Measurements from ENCODE around the gene KDELR1. TPM values are rescaled to one million over a fixed set of nuclear protein-coding genes. Genes with fewer than 3 reads are reported as not detected.

KDELR1 gene
- total RNA-seq, 1 donor from 2014 or later = 183 TPM

DNA sequence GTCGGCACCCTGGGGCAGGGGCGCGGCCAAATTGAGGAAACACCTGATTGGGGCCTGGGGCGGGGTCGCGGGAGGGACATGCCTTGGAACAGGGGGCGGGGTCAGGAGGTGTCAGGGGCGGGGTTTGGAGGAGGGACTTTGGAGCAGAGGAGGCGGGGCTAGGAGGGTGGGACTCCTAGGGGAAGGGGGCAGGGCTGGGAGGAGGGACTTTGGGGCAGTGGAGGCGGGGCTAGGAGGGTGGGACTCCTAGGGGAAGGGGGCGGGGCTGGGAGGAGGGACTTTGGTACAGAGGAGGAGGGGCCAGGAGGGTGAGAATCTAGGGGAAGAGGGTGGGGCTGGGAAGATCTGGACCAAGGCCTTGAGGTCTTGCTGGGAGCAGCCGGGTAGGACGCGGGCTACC is 24.0 kb upstream of the KDELR1 start:
- no peaks in the 10 kb centered on the region for H3K27me3 ChIP-seq

GRCh38 chr19:48413879-48414587 is 22.7 kb upstream of the KDELR1 start:
- TF ChIP-seq, protein P1, sequence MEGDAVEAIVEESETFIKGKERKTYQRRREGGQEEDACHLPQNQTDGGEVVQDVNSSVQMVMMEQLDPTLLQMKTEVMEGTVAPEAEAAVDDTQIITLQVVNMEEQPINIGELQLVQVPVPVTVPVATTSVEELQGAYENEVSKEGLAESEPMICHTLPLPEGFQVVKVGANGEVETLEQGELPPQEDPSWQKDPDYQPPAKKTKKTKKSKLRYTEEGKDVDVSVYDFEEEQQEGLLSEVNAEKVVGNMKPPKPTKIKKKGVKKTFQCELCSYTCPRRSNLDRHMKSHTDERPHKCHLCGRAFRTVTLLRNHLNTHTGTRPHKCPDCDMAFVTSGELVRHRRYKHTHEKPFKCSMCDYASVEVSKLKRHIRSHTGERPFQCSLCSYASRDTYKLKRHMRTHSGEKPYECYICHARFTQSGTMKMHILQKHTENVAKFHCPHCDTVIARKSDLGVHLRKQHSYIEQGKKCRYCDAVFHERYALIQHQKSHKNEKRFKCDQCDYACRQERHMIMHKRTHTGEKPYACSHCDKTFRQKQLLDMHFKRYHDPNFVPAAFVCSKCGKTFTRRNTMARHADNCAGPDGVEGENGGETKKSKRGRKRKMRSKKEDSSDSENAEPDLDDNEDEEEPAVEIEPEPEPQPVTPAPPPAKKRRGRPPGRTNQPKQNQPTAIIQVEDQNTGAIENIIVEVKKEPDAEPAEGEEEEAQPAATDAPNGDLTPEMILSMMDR (IDR thresholded peaks at IDR 0.05) = no peak
- no peaks in the 10 kb centered on the region for H3K4me1 ChIP-seq
- no peak overlapping the region for H3K27ac ChIP-seq
- intact Hi-C loops (cut with DNase I) = no loop called here
- H3K4me3 ChIP-seq = no peak overlapping the region
- H3K9me3 ChIP-seq = no peaks in the 10 kb centered on the region
- no peak for DNase-seq (ENCODE audit: low spot score in 2 of 2)
- H3K27me3 ChIP-seq = no peaks in the 10 kb centered on the region
- H3K36me3 ChIP-seq = no peaks in the 10 kb centered on the region

More for the DNA sequence above, 24.0 kb upstream of the KDELR1 start:
- no peak overlapping the region for H3K27ac ChIP-seq
- no peaks in the 10 kb centered on the region for H3K36me3 ChIP-seq
- no peaks in the 10 kb centered on the region for H3K9me3 ChIP-seq
- TF ChIP-seq, protein P1 (IDR thresholded peaks at IDR 0.05) = no peak
- intact Hi-C loops (cut with DNase I) = no loop called here
- DNase-seq (ENCODE audit: low spot score in 2 of 2) = peak; percentile 31 to 75
- H3K4me1 ChIP-seq = no peaks in the 10 kb centered on the region
- H3K4me3 ChIP-seq = peak overlapping the region in 1 of 2 donors; percentile 48

- intact Hi-C loops (cut with DNase I) = no loop called here
- Histone ChIP-seq H3K36me3 (no peaks in the 10 kb centered on the region), H3K9me3 (no peaks in the 10 kb centered on the region), H3K27ac (no peak overlapping the region), H3K27me3 (no peaks in the 10 kb centered on the region), H3K4me3 (no peak overlapping the region), H3K4me1 (no peaks in the 10 kb centered on the region)
- DNase-seq (ENCODE audit: low spot score in 2 of 2) = no peak
- TF ChIP-seq, protein P1 (IDR thresholded peaks at IDR 0.05) = no peak
Observed at GRCh38 chr19:48405850-48406249, 14.5 kb upstream of the KDELR1 start.

DNA sequence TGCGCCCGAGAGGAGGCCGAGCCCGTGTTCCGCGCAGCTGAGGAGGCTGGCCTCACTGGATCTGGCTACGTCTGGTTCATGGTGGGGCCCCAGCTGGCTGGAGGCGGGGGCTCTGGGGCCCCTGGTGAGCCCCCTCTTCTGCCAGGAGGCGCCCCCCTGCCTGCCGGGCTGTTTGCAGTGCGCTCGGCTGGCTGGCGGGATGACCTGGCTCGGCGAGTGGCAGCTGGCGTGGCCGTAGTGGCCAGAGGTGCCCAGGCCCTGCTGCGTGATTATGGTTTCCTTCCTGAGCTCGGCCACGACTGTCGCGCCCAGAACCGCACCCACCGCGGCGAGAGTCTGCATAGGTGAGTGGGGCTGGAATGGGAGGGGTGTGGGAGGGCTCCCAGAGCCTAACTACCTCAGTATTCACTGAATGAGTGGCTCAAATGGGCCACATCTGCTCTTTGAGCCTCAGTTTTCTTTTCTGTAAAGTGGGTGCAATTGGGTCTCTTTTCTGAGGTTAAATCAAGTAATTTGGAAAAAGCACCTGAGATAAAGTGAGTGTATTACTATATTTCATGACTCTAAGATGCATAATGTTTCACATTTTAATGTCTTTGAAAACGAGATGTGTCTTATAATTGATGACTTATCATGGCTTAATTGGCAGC is 13.8 kb upstream of the KDELR1 start:
- H3K4me1 ChIP-seq = no peaks in the 10 kb centered on the region
- TF ChIP-seq, protein P1 (IDR thresholded peaks at IDR 0.05) = no peak
- no peaks in the 10 kb centered on the region for H3K36me3 ChIP-seq
- intact Hi-C loops (cut with DNase I) = no loop called here
- H3K9me3 ChIP-seq = no peaks in the 10 kb centered on the region
- H3K27ac ChIP-seq = no peak overlapping the region
- H3K4me3 ChIP-seq = no peak overlapping the region
- H3K27me3 ChIP-seq = no peaks in the 10 kb centered on the region
- DNase-seq (ENCODE audit: low spot score in 2 of 2) = no peak

DNA sequence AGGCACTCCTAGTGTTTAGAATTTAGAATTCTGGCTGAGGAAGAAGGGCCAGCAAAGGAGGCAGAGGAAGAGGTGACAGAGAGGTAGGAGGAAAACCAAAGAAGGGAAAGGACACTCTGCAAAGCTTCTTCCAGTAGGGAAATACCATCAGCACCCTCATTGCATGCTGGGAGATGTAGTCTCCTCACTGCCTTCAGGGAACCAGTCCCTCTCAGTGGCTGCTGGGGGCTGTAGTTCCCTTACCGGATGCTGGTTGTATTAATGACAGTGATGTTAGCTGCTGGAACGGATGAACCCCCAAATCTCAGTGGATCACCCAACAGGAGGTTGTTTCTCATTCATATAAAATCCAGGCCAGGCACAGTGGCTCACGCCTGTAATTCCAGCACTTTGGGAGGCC is 12.3 kb upstream of the KDELR1 start:
- Histone ChIP-seq H3K36me3 (no peaks in the 10 kb centered on the region), H3K27me3 (no peaks in the 10 kb centered on the region), H3K4me1 (no peaks in the 10 kb centered on the region), H3K4me3 (no peak overlapping the region), H3K27ac (no peak overlapping the region), H3K9me3 (no peaks in the 10 kb centered on the region)
- intact Hi-C loops (cut with DNase I) = no loop called here
- no peak for DNase-seq (ENCODE audit: low spot score in 2 of 2)
- TF ChIP-seq, protein P1 (IDR thresholded peaks at IDR 0.05) = no peak
